Left renal cortex interstitium (tissue), 4 donors: ENCODE results near the gene MBD3L3. TPM values are rescaled to one million over a fixed set of nuclear protein-coding genes. Genes with fewer than 3 reads are reported as not detected.

ENCODE experiments used
- polyA plus RNA-seq, 4 donors: library from polyadenylated mRNA; unstranded; fragments of 120-200 nt; gene quantifications; one replicate each; pipeline ENCODE4 v1.2.1, GENCODE V29; 2013; ENCODE audit not compliant: insufficient read length in 4 of 4

Gene MBD3L3
- polyA plus RNA-seq, 4 donors: not detected

Other genes with a start within 250 kb of the MBD3L3 start
- gene ADGRE1, start 171.1 kb downstream of the MBD3L3 start, polyA plus RNA-seq: under 1 TPM; 0.08 to 0.16 (median 0.12) TPM
- gene MBD3L2B, start 37.2 kb downstream of the MBD3L3 start, polyA plus RNA-seq: not detected
- gene MBD3L5, start 28.1 kb downstream of the MBD3L3 start, polyA plus RNA-seq: not detected
- gene MBD3L4, start 18.5 kb downstream of the MBD3L3 start, polyA plus RNA-seq: not detected
- not detected for gene MBD3L2, start 9.4 kb downstream of the MBD3L3 start, polyA plus RNA-seq
- gene ZNF557, start 11.0 kb upstream of the MBD3L3 start, polyA plus RNA-seq: 10 to 100 TPM in 1 of 4 donors, 1 to 10 TPM in 3; 8.0 to 10.1 (median 8.8) TPM
- gene INSR, start 235.7 kb upstream of the MBD3L3 start, polyA plus RNA-seq: 10 to 100 TPM; 23.3 to 35.3 (median 28.7) TPM